ENCODE results near the gene POMT2.
"Not testable (repeated sequence)": the region's sequence is repeated elsewhere in the genome, so short reads cannot be mapped to it uniquely, and the experiment has no call there.

POMT2 gene

DNA sequence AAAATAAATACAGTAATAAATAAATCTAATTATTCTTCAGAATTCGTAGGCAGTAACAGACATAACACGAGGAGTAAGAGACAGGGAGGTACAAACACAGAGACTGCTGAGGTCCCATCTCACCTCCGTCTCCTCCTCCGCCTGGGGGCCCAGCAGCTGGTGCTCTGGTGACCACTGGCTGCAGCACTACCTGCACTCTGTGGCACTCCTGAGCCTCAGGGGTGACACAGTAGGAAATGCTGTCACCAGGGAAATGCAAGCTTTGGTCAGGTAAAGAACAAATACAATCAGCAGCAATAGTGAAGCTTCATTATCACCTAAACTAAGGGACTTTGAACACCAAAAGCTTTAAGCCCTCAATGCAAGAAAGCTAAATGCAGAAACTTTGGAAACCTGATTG, 19.7 kb upstream of the POMT2 start:
- TF ChIP-seq, protein P1, sequence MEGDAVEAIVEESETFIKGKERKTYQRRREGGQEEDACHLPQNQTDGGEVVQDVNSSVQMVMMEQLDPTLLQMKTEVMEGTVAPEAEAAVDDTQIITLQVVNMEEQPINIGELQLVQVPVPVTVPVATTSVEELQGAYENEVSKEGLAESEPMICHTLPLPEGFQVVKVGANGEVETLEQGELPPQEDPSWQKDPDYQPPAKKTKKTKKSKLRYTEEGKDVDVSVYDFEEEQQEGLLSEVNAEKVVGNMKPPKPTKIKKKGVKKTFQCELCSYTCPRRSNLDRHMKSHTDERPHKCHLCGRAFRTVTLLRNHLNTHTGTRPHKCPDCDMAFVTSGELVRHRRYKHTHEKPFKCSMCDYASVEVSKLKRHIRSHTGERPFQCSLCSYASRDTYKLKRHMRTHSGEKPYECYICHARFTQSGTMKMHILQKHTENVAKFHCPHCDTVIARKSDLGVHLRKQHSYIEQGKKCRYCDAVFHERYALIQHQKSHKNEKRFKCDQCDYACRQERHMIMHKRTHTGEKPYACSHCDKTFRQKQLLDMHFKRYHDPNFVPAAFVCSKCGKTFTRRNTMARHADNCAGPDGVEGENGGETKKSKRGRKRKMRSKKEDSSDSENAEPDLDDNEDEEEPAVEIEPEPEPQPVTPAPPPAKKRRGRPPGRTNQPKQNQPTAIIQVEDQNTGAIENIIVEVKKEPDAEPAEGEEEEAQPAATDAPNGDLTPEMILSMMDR (IDR thresholded peaks at IDR 0.05; ENCODE audit: low read depth, low read length, poor library complexity, severe bottlenecking), result no peak
- no peak for TF ChIP-seq EZH2phosphoT487 (IDR thresholded peaks at IDR 0.05; ENCODE audit: borderline replicate concordance, low read length)
- Histone ChIP-seq H3K36me3 (ENCODE audit: control insufficient read depth, low read length) (peaks cover 87% of the 10 kb centered on the region), H3K9me3 (ENCODE audit: control insufficient read depth, insufficient read depth, low read length) (no peaks in the 10 kb centered on the region), H3K4me2 (ENCODE audit: low read length) (no peak overlapping the region), H3K27ac (ENCODE audit: low read depth, low read length) (no peak overlapping the region), H3K79me2 (ENCODE audit: control insufficient read depth, low read length) (no peaks in the 10 kb centered on the region), H4K20me1 (ENCODE audit: control insufficient read depth, insufficient read depth, low read depth, low read length) (no peaks in the 10 kb centered on the region), H3K4me1 (ENCODE audit: control insufficient read depth, low read length) (no peaks in the 10 kb centered on the region), H3K9me2 (replicated peaks; ENCODE audit: control insufficient read depth, low read length) (no peaks in the 10 kb centered on the region), H3K4me3 (ENCODE audit: low read length) (no peak overlapping the region), H3F3A (ENCODE audit: control insufficient read depth, insufficient read depth) (peaks cover 8% of the 10 kb centered on the region), H3K27me3 (ENCODE audit: control insufficient read depth, low read length) (no peaks in the 10 kb centered on the region)

- Histone ChIP-seq H3K9me2 (replicated peaks; ENCODE audit: control insufficient read depth, low read length) (no peaks in the 10 kb centered on the region), H3K27me3 (ENCODE audit: control insufficient read depth, low read length) (no peaks in the 10 kb centered on the region), H3F3A (ENCODE audit: control insufficient read depth, insufficient read depth) (peaks cover 8% of the 10 kb centered on the region), H3K36me3 (ENCODE audit: control insufficient read depth, low read length) (peaks cover 80% of the 10 kb centered on the region), H3K4me1 (ENCODE audit: control insufficient read depth, low read length) (no peaks in the 10 kb centered on the region), H3K4me2 (ENCODE audit: low read length) (no peak overlapping the region), H4K20me1 (ENCODE audit: control insufficient read depth, insufficient read depth, low read depth, low read length) (no peaks in the 10 kb centered on the region), H3K27ac (ENCODE audit: low read depth, low read length) (no peak overlapping the region), H3K79me2 (ENCODE audit: control insufficient read depth, low read length) (no peaks in the 10 kb centered on the region), H3K9me3 (ENCODE audit: control insufficient read depth, insufficient read depth, low read length) (no peaks in the 10 kb centered on the region), H3K4me3 (ENCODE audit: low read length) (no peak overlapping the region)
- TF ChIP-seq, protein P1 (IDR thresholded peaks at IDR 0.05; ENCODE audit: low read depth, low read length, poor library complexity, severe bottlenecking), result no peak
- no peak for TF ChIP-seq EZH2phosphoT487 (IDR thresholded peaks at IDR 0.05; ENCODE audit: borderline replicate concordance, low read length)
Observed at GRCh38 chr14:77339407-77339806, 18.7 kb upstream of the POMT2 start.

DNA sequence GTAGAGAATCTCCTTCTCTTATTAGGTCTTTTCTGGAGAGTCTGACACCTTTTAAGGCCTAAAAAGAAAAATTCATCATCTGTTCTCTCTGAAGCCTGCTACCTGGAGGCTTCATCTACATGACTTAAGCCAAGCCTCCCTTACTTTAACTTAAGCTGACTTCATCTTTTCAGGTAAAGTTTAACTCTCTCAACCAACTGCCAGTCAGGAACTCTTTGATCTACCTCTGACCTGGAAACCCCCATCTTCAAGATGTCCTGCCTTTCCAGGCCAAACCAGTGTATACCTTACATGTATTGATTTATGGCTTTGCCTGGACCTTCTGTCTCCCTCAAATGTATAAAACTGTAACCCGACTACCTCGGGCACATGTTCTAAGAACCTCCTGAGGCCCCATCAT, 17.6 kb upstream of the POMT2 start:
- Histone ChIP-seq H3K27me3 (ENCODE audit: control insufficient read depth, low read length) (no peaks in the 10 kb centered on the region), H3K4me1 (ENCODE audit: control insufficient read depth, low read length) (no peaks in the 10 kb centered on the region), H3K9me3 (ENCODE audit: control insufficient read depth, insufficient read depth, low read length) (no peaks in the 10 kb centered on the region), H3K4me3 (ENCODE audit: low read length) (no peak overlapping the region), H3K27ac (ENCODE audit: low read depth, low read length) (no peak overlapping the region), H4K20me1 (ENCODE audit: control insufficient read depth, insufficient read depth, low read depth, low read length) (no peaks in the 10 kb centered on the region), H3K9me2 (replicated peaks; ENCODE audit: control insufficient read depth, low read length) (no peaks in the 10 kb centered on the region), H3K4me2 (ENCODE audit: low read length) (no peak overlapping the region), H3K79me2 (ENCODE audit: control insufficient read depth, low read length) (no peaks in the 10 kb centered on the region), H3K36me3 (ENCODE audit: control insufficient read depth, low read length) (peaks cover 69% of the 10 kb centered on the region), H3F3A (ENCODE audit: control insufficient read depth, insufficient read depth) (peaks cover 8% of the 10 kb centered on the region)
- no peak for TF ChIP-seq EZH2phosphoT487 (IDR thresholded peaks at IDR 0.05; ENCODE audit: borderline replicate concordance, low read length)
- TF ChIP-seq, protein P1 (IDR thresholded peaks at IDR 0.05; ENCODE audit: low read depth, low read length, poor library complexity, severe bottlenecking), result no peak

GRCh38 chr14:77337880-77338279, 17.2 kb upstream of the POMT2 start:
- no peak overlapping the region for H3K27ac ChIP-seq (ENCODE audit: low read depth, low read length)
- peaks cover 65% of the 10 kb centered on the region for H3K36me3 ChIP-seq (ENCODE audit: control insufficient read depth, low read length)
- no peaks in the 10 kb centered on the region for H3K27me3 ChIP-seq (ENCODE audit: control insufficient read depth, low read length)
- H3K4me3 ChIP-seq (ENCODE audit: low read length), result no peak overlapping the region
- no peaks in the 10 kb centered on the region for H4K20me1 ChIP-seq (ENCODE audit: control insufficient read depth, insufficient read depth, low read depth, low read length)
- H3F3A ChIP-seq (ENCODE audit: control insufficient read depth, insufficient read depth), result peaks cover 8% of the 10 kb centered on the region
- H3K4me1 ChIP-seq (ENCODE audit: control insufficient read depth, low read length), result no peaks in the 10 kb centered on the region
- no peak for TF ChIP-seq EZH2phosphoT487 (IDR thresholded peaks at IDR 0.05; ENCODE audit: borderline replicate concordance, low read length)
- TF ChIP-seq, protein P1 (IDR thresholded peaks at IDR 0.05; ENCODE audit: low read depth, low read length, poor library complexity, severe bottlenecking), result no peak
- no peaks in the 10 kb centered on the region for H3K79me2 ChIP-seq (ENCODE audit: control insufficient read depth, low read length)
- H3K9me2 ChIP-seq (replicated peaks; ENCODE audit: control insufficient read depth, low read length), result no peaks in the 10 kb centered on the region
- no peak overlapping the region for H3K4me2 ChIP-seq (ENCODE audit: low read length)
- no peaks in the 10 kb centered on the region for H3K9me3 ChIP-seq (ENCODE audit: control insufficient read depth, insufficient read depth, low read length)

- not testable (repeated sequence) for H3K9me3 ChIP-seq (ENCODE audit: control insufficient read depth, insufficient read depth, low read length); H3K4me1 ChIP-seq (ENCODE audit: control insufficient read depth, low read length); H3K27me3 ChIP-seq (ENCODE audit: control insufficient read depth, low read length); H3K9me2 ChIP-seq (replicated peaks; ENCODE audit: control insufficient read depth, low read length); H3K4me2 ChIP-seq (ENCODE audit: low read length); H3F3A ChIP-seq (ENCODE audit: control insufficient read depth, insufficient read depth); H4K20me1 ChIP-seq (ENCODE audit: control insufficient read depth, insufficient read depth, low read depth, low read length); H3K27ac ChIP-seq (ENCODE audit: low read depth, low read length); H3K79me2 ChIP-seq (ENCODE audit: control insufficient read depth, low read length); H3K4me3 ChIP-seq (ENCODE audit: low read length)
- peaks cover 59% of the 10 kb centered on the region for H3K36me3 ChIP-seq (ENCODE audit: control insufficient read depth, low read length)
Observed at GRCh38 chr14:77337255-77337654, 16.6 kb upstream of the POMT2 start.
